IPS DF 19.7 (cell line): ENCODE results near the gene SLC17A1.

ENCODE experiments used
- DNase-seq: peaks from one replicate; pipeline ENCODE4 v3.0.0-alpha.2; 2013; ENCODE audit warnings: low read depth, low spot score

SLC17A1 gene

GRCh38 chr6:25831532-25832306, at the start of gene SLC17A1:
TSS of gene SLC17A1 (minus strand) at chr6:25832052. CDS start at chr6:25830557, 1,495 bp downstream.
- no peak for DNase-seq

GRCh38 chr6:25880601-25881000, 48.7 kb upstream of the SLC17A1 start:
- no peak for DNase-seq

GRCh38 chr6:25878721-25879322, 47.0 kb upstream of the SLC17A1 start:
- no peak for DNase-seq

GRCh38 chr6:25875926-25876602, 44.2 kb upstream of the SLC17A1 start:
- DNase-seq, result no peak

GRCh38 chr6:25875563-25875905, 43.7 kb upstream of the SLC17A1 start:
- no peak for DNase-seq

- no peak for DNase-seq
Observed at GRCh38 chr6:25874822-25875562, 43.1 kb upstream of the SLC17A1 start.

- DNase-seq, result no peak
Observed at GRCh38 chr6:25874118-25874517, 42.3 kb upstream of the SLC17A1 start, which contains the start of gene SLC17A3. TSS of gene SLC17A3 (minus strand) at chr6:25874243. CDS start at chr6:25868387, 5,856 bp downstream.

- DNase-seq, result no peak
Observed at GRCh38 chr6:25872814-25873213, 41.0 kb upstream of the SLC17A1 start.

GRCh38 chr6:25869840-25870239, 38.0 kb upstream of the SLC17A1 start:
- no peak for DNase-seq

- no peak for DNase-seq
Observed at GRCh38 chr6:25868436-25869183, 36.8 kb upstream of the SLC17A1 start.

- DNase-seq, result no peak
Observed at GRCh38 chr6:25866011-25866410, 34.2 kb upstream of the SLC17A1 start.

- no peak for DNase-seq
Observed at GRCh38 chr6:25863360-25863759, 31.5 kb upstream of the SLC17A1 start.

- DNase-seq, result no peak
Observed at GRCh38 chr6:25862199-25862598, 30.3 kb upstream of the SLC17A1 start.

- DNase-seq, result no peak
Observed at GRCh38 chr6:25852756-25853155, 20.9 kb upstream of the SLC17A1 start.

GRCh38 chr6:25851961-25852360, 20.1 kb upstream of the SLC17A1 start:
- DNase-seq, result no peak

GRCh38 chr6:25844518-25844917, 12.7 kb upstream of the SLC17A1 start:
- no peak for DNase-seq

- no peak for DNase-seq
Observed at GRCh38 chr6:25842526-25842925, 10.7 kb upstream of the SLC17A1 start.

GRCh38 chr6:25835442-25836283, 3.8 kb upstream of the SLC17A1 start:
- DNase-seq, result no peak

GRCh38 chr6:25834950-25835349, 3.1 kb upstream of the SLC17A1 start:
- no peak for DNase-seq

GRCh38 chr6:25833136-25833535, 1.3 kb upstream of the SLC17A1 start:
- no peak for DNase-seq
